Measurements from ENCODE around the gene KRTAP4-6. TPM values are rescaled to one million over a fixed set of nuclear protein-coding genes. Genes with fewer than 3 reads are reported as not detected.
"Not testable (repeated sequence)": the region's sequence is repeated elsewhere in the genome, so short reads cannot be mapped to it uniquely, and the experiment has no call there.

Gene KRTAP4-6
- total RNA-seq, 6 experiments from 2014 or later: not detected

DNA sequence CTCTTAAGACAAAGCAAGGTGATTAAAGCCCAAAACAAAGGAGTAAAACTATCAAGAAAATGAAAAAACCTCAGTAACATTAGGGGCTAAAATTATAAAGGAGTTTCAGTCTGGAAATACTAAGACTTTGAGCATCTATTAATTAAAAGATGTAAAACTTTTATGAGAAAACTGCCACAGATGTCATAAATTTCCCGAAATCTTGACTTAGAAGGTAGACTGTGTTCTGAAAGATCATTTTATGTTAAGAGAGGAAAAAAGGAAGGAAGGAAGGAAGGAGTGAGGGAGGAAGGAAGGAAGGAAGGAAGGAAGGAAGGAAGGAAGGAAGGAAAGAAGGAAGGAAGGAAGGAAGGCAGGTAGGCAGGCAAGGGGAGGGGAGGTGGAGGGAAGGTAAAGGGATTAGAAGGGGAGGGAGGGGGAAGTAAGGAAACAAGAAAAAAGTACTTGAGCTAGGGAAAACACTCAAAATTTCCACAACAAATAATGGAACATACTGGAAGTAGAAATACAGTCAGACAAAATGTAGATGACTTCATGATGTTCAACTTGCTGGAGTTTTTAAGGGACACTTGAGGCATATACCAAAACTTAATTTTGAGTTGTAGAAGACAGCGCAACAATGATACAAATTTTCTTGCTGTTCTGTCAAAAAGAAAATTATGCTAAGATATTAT lies 7.3 kb upstream of the KRTAP4-6 start:
- H3K9me3 ChIP-seq: no peaks in the 10 kb centered on the region
- H3K4me3 ChIP-seq: no peak overlapping the region
- 76% methylated on average over 2 of the region's 2 CpGs for WGBS (ENCODE audit: insufficient coverage, low coverage, low lambda C conversion rate, missing lambda C conversion rate)
- ATAC-seq: no peak
- H3K4me1 ChIP-seq: no peaks in the 10 kb centered on the region
- H3K27ac ChIP-seq: no peak overlapping the region
- intact Hi-C loops (cut with DNase I): no loop called here
- H3K27me3 ChIP-seq: no peaks in the 10 kb centered on the region
- DNase-seq: no peak
- TF ChIP-seq POLR2A (IDR thresholded peaks at IDR 0.05): no peak
- H3K36me3 ChIP-seq: no peaks in the 10 kb centered on the region

DNA sequence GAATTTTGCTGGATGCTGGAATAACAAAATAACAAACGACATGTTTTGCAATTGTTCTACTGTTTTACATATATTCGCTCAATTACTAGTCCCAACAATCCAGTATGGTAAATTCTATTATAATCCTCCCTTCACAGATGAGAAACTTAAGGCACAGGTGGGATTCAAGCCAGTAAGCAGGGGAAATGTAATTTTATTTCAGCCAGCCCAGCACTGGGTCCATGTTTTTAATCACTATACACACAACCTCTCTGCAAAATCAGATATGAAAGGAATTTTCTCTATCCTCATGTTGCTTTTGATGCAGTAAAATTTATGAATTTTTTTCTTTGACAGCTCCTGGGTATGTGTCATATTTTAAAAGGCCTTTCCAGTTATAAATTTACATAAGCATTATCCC lies 4.9 kb upstream of the KRTAP4-6 start:
- Histone ChIP-seq H3K4me1 (no peaks in the 10 kb centered on the region), H3K36me3 (no peaks in the 10 kb centered on the region), H3K27me3 (no peaks in the 10 kb centered on the region), H3K27ac (no peak overlapping the region), H3K4me3 (no peak overlapping the region), H3K9me3 (no peaks in the 10 kb centered on the region)
- WGBS (ENCODE audit: insufficient coverage, low coverage, low lambda C conversion rate, missing lambda C conversion rate): 62% methylated on average over 2 of the region's 2 CpGs
- intact Hi-C loops (cut with DNase I): no loop called here
- DNase-seq (no peak), ATAC-seq (no peak)
- TF ChIP-seq, protein P1, sequence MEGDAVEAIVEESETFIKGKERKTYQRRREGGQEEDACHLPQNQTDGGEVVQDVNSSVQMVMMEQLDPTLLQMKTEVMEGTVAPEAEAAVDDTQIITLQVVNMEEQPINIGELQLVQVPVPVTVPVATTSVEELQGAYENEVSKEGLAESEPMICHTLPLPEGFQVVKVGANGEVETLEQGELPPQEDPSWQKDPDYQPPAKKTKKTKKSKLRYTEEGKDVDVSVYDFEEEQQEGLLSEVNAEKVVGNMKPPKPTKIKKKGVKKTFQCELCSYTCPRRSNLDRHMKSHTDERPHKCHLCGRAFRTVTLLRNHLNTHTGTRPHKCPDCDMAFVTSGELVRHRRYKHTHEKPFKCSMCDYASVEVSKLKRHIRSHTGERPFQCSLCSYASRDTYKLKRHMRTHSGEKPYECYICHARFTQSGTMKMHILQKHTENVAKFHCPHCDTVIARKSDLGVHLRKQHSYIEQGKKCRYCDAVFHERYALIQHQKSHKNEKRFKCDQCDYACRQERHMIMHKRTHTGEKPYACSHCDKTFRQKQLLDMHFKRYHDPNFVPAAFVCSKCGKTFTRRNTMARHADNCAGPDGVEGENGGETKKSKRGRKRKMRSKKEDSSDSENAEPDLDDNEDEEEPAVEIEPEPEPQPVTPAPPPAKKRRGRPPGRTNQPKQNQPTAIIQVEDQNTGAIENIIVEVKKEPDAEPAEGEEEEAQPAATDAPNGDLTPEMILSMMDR (IDR thresholded peaks at IDR 0.05): no peak
- no peak for TF ChIP-seq POLR2A (IDR thresholded peaks at IDR 0.05)

DNA sequence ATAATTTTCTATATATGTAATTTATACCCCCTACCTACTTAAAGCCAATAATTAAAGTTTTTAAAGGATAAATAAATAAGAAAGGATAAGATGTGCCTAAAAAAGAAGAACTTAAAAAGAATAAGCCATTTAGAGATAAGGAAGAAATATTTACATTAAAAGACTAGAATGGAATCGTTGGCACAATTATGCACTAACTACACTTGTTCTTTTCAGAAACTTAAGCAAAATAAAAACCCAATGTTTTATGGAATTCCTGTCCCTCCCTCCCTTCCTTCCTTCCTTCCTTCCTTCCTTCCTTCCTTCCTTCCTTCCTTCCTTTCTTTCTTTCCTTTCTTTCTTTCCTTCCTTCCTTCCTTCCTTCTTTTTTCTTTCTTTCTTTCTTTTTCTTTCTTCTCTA lies 4.5 kb upstream of the KRTAP4-6 start:
- 68% methylated on average over 1 of the region's 1 CpG for WGBS (ENCODE audit: insufficient coverage, low coverage, low lambda C conversion rate, missing lambda C conversion rate)
- no peaks in the 10 kb centered on the region for H3K9me3 ChIP-seq
- no peak for TF ChIP-seq POLR2A (IDR thresholded peaks at IDR 0.05)
- TF ChIP-seq, protein P1 (IDR thresholded peaks at IDR 0.05): no peak
- H3K4me3 ChIP-seq: no peak overlapping the region
- H3K27ac ChIP-seq: no peak overlapping the region
- no peaks in the 10 kb centered on the region for H3K36me3 ChIP-seq
- ATAC-seq (no peak), DNase-seq (no peak)
- H3K27me3 ChIP-seq: no peaks in the 10 kb centered on the region
- intact Hi-C loops (cut with DNase I): no loop called here
- no peaks in the 10 kb centered on the region for H3K4me1 ChIP-seq

DNA sequence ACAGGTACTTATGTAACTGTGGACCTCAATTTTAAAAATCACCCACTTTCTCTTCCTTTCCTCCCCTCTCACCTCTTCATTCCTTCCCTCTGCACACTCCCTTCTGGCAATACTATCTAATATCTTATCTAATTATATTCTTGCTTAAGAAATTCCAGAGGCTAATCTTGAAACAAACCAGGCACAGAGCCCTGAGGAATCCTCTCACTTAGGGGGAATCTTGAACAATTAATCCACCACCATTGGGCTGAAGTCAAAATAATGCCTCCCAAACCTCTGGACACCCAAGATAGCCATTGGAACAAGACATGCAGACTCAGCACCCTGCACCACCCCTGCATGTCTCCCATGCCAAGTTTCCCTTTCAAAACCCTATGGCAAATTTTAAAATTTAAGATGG lies 1.0 kb upstream of the KRTAP4-6 start:
- H3K4me1 ChIP-seq: no peaks in the 10 kb centered on the region
- H3K27me3 ChIP-seq: no peaks in the 10 kb centered on the region
- H3K4me3 ChIP-seq: no peak overlapping the region
- no peaks in the 10 kb centered on the region for H3K9me3 ChIP-seq
- intact Hi-C loops (cut with DNase I): no loop called here
- DNase-seq: no peak
- no peak for ATAC-seq
- H3K27ac ChIP-seq: no peak overlapping the region
- no peak for TF ChIP-seq POLR2A (IDR thresholded peaks at IDR 0.05)
- TF ChIP-seq, protein P1 (IDR thresholded peaks at IDR 0.05): no peak
- no peaks in the 10 kb centered on the region for H3K36me3 ChIP-seq

DNA sequence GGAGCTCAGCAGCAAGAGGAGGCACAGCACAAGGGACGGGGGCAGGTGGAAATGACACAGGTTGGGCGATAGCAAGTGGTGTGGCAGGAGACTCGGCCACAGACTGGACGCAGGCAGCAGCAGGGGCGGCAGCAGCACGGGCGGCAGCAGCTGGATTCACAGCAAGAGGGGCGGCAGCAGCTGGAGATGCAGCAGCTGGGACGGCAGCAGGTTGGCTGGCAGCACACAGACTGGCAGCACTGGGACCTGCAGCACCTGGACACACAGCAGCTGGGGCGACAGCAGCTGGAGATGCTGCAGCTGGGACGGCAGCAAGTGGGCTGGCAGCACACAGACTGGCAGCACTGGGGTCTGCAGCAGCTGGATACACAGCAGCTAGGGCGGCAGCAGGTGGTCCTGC lies 479 bp downstream of the KRTAP4-6 start:
- ATAC-seq; H3K36me3 ChIP-seq; H3K27ac ChIP-seq; intact Hi-C loops (cut with DNase I); H3K27me3 ChIP-seq; H3K9me3 ChIP-seq; H3K4me3 ChIP-seq; DNase-seq; H3K4me1 ChIP-seq: not testable (repeated sequence)
- 63% methylated on average over 8 of the region's 12 CpGs for WGBS (ENCODE audit: insufficient coverage, low coverage, low lambda C conversion rate, missing lambda C conversion rate)
